Naive B cell (primary cell): ENCODE data around the gene POC5. TPM values are rescaled to one million over a fixed set of nuclear protein-coding genes. Genes with fewer than 3 reads are reported as not detected.

Experiments
- ATAC-seq, 2 donors: fragments of 150-1000 bp; cut with Tn5 transposase; 2 replicates each; pipeline ENCODE4 v1.10.0; 2021; ENCODE audit warnings: low read depth in 2 of 2, mild to moderate bottlenecking in 2 of 2, moderate library complexity in 2 of 2
- DNase-seq: peaks from one replicate; pipeline ENCODE4 v3.0.0; 2022
- H3K27ac Mint-ChIP-seq, 6 donors: one replicate each; pipeline ENCODE4 v1.8.0; 2020 to 2022; ENCODE audit warnings: mild to moderate bottlenecking in 6 of 6, mixed read lengths in 6 of 6, moderate library complexity in 5 of 6, inconsistent platforms in 2 of 6
- H3K27me3 Mint-ChIP-seq, 3 donors: one replicate each; pipeline ENCODE4 v1.8.0; 2021 to 2022; ENCODE audit warnings: mixed read lengths in 3 of 3, mild to moderate bottlenecking in 1 of 3
- H3K36me3 Mint-ChIP-seq, 2 donors: one replicate each; pipeline ENCODE4 v1.8.0; 2020 to 2022; ENCODE audit warnings: mixed read lengths in 2 of 2, inconsistent platforms in 1 of 2, mild to moderate bottlenecking in 1 of 2
- H3K4me1 Mint-ChIP-seq, 3 donors: one replicate each; pipeline ENCODE4 v1.8.0; 2020 to 2022; ENCODE audit warnings: mixed read lengths in 3 of 3, inconsistent platforms in 1 of 3, mild to moderate bottlenecking in 1 of 3, moderate library complexity in 1 of 3
- H3K4me3 Mint-ChIP-seq, 8 donors: one replicate each; pipeline ENCODE4 v1.8.0; 2020 to 2022; ENCODE audit warnings: mild to moderate bottlenecking in 8 of 8, mixed read lengths in 8 of 8, moderate library complexity in 8 of 8, inconsistent platforms in 2 of 8
- H3K9me3 Mint-ChIP-seq, 7 donors: one replicate each; pipeline ENCODE4 v1.8.0; 2020 to 2022; ENCODE audit warnings: mixed read lengths in 7 of 7, mild to moderate bottlenecking in 5 of 7, inconsistent platforms in 2 of 7, moderate library complexity in 1 of 7
- polyA plus RNA-seq, 6 donors: library from polyadenylated mRNA; unstranded; fragments of 300-500 nt; fragmentation: Illumina TruSeq; gene quantifications; one replicate each; pipeline ENCODE4 v1.2.3, GENCODE V29; 2021; ENCODE audit warnings: low read depth in 6 of 6

The POC5 gene
- polyA plus RNA-seq, 6 donors from 2014 or later = 11.1 to 26.7 (median 18.9) TPM

DNA sequence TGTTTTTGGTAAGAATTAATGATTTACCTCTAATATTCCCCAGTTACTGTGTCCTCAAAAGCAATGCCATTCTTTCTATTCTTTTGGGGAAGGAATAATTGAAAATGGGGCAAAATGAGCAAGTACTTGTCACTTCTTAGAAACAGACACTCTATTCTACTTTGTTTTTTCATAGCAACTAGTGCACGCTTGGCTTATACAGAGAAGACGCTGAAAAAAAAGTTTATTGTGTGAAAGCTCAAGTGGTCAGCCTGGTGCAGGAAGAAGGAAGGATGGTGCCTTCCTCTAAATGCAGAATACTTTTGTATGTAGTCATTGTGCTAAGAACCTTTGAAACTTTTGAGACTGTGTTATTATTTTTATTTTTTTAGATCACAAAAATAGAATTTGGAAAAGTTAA is 76.4 kb downstream of the POC5 start:
- peaks cover 0 to 4% (median 2%) of the 10 kb centered on the region in 7 donors for H3K9me3 Mint-ChIP-seq
- H3K4me1 Mint-ChIP-seq = no peaks in the 10 kb centered on the region
- ATAC-seq (no peak), DNase-seq (no peak)
- peaks cover 0 to 11% (median 4%) of the 10 kb centered on the region in 3 donors for H3K27me3 Mint-ChIP-seq
- no peak overlapping the region for H3K27ac Mint-ChIP-seq
- H3K4me3 Mint-ChIP-seq = no peak overlapping the region
- no peaks in the 10 kb centered on the region for H3K36me3 Mint-ChIP-seq

DNA sequence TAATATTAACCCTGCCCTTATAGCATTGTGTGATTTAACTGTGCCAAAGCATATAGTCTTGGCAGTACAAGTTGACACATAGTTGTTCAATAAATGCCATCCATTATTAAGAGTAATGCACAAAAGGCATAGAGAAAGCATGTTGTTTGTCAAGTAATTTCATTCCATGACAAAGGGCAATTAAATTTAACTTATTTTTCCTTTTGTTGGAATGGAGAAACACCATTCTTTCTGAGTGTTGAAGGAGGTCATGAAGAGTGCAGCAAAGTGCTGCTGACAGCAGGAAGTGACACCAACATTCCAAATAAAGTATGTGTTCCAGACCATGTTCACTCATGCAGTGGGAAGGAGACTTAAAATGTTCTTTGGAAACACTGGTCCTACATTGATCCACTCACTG is 76.8 kb downstream of the POC5 start:
- Mint-ChIP-seq H3K27ac (no peak overlapping the region), H3K4me1 (no peaks in the 10 kb centered on the region), H3K27me3 (peaks cover 0 to 14% (median 4%) of the 10 kb centered on the region in 3 donors), H3K9me3 (peaks cover 0 to 5% (median 2%) of the 10 kb centered on the region in 7 donors), H3K4me3 (no peak overlapping the region), H3K36me3 (no peaks in the 10 kb centered on the region)
- ATAC-seq = no peak
- no peak for DNase-seq

DNA sequence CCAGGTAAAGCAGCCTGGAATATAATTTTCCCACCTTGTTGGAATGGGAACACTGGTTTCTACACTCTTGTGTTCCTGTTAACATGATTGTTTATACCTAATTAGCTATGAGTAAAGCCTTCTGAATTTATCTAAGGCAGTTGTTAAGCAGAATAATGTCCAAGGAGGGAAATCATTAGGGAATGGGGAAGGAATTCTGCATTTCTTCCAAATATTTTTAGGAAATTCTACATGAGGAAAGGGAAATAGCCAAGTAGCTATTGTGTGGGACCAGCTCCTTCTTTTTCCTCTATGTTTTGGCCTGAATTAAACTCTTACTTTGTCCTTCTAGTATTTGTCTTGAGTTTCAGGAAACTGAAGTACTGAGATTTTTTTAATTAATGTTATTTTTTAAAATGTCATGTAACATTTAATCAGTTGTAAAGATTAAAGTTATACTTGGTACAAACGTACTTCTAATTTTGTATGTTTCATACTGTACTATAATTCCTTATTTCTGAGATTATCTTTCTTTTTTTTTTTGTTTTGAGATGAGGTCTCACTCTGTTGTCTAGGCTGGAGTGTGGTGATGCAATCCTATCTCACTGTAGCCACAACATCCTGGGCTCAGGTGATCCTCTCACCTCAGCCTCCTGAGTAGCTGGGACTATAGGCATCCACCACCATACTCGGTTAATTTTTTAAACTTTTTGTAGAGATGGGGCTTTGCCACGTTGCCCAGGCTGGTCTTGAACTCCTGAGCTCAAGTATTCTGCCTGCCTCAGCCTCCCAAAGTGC is 77.5 kb downstream of the POC5 start:
- no peaks in the 10 kb centered on the region for H3K4me1 Mint-ChIP-seq
- DNase-seq (no peak), ATAC-seq (no peak)
- no peak overlapping the region for H3K4me3 Mint-ChIP-seq
- H3K9me3 Mint-ChIP-seq = peaks cover 0 to 5% (median 2%) of the 10 kb centered on the region in 7 donors
- peaks cover 0 to 2% of the 10 kb centered on the region in 2 donors for H3K36me3 Mint-ChIP-seq
- H3K27me3 Mint-ChIP-seq = peaks cover 0 to 14% (median 4%) of the 10 kb centered on the region in 3 donors
- H3K27ac Mint-ChIP-seq = no peak overlapping the region

DNA sequence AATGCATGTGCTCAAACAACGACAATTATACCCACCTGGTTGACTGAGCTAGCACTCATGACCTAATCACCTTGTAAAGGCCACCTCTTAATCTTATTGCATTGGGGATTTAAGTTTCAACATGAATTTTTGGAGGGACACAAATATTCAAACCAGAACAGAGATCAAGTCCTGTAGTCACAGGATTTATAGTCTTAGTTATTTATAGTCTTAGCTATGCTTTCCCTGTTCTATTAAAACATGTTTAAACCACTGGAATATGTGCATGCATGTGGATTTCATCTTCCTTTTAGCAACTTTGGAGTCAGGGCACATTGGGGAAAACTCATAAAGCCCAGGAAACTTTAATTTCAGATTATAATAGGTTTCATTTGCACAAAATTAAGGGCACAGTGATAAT is 79.3 kb downstream of the POC5 start:
- no peak for ATAC-seq
- Mint-ChIP-seq H3K4me1 (no peaks in the 10 kb centered on the region), H3K9me3 (peaks cover 0 to 5% (median 2%) of the 10 kb centered on the region in 7 donors), H3K27ac (no peak overlapping the region), H3K4me3 (no peak overlapping the region), H3K27me3 (peaks cover 0 to 14% (median 4%) of the 10 kb centered on the region in 3 donors), H3K36me3 (peaks cover 0 to 4% of the 10 kb centered on the region in 2 donors)
- no peak for DNase-seq

DNA sequence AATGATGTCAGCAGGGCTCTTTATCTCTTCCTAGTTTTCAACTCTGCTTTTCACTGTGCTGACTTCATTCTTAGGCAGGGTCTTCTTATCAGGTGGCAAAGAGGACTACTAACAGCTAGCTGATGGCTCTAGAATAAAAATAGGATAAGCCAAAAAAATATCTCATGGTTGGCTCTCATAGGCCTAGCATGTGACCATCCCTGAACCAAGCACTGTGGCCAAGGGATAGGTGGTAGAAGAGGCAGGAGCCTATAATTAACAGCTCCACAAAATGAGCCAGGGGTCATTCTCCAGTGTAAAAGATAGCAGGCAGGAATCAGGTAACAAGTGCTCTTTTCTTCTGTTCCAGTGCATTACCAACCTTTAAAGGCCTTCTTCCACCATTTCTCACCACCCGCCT is 84.9 kb downstream of the POC5 start:
- Mint-ChIP-seq H3K4me3 (no peak overlapping the region), H3K36me3 (peaks cover 0 to 4% of the 10 kb centered on the region in 2 donors), H3K4me1 (no peaks in the 10 kb centered on the region), H3K9me3 (peaks cover 0 to 4% (median 0%) of the 10 kb centered on the region in 7 donors), H3K27me3 (peaks cover 0 to 14% (median 4%) of the 10 kb centered on the region in 3 donors), H3K27ac (peak overlapping the region in 1 of 6 donors; percentile 8)
- ATAC-seq (no peak), DNase-seq (no peak)

DNA sequence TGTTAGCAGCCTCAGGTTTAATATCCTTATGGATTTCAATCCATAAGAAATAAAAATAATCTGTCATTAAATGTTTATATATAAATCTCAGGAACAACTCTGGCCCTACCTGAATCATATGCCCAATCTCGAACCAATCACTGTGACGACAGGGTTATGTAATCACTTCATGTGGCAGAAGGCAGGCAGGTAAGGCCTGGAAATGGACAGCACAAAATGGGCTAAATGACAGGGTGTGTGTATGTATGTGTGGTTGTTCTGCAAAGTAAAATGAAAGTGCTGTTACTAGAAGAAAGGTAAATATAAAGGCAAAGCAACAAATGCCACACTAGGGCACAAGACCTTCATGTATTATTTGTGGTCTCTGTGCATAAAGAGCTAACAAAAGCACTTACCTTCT is 86.4 kb downstream of the POC5 start:
- Mint-ChIP-seq H3K4me1 (no peaks in the 10 kb centered on the region), H3K27me3 (peaks cover 0 to 3% (median 0%) of the 10 kb centered on the region in 3 donors), H3K36me3 (peaks cover 0 to 4% of the 10 kb centered on the region in 2 donors), H3K9me3 (peaks cover 0 to 4% (median 0%) of the 10 kb centered on the region in 7 donors), H3K4me3 (no peak overlapping the region), H3K27ac (no peak overlapping the region)
- ATAC-seq (no peak), DNase-seq (no peak)

DNA sequence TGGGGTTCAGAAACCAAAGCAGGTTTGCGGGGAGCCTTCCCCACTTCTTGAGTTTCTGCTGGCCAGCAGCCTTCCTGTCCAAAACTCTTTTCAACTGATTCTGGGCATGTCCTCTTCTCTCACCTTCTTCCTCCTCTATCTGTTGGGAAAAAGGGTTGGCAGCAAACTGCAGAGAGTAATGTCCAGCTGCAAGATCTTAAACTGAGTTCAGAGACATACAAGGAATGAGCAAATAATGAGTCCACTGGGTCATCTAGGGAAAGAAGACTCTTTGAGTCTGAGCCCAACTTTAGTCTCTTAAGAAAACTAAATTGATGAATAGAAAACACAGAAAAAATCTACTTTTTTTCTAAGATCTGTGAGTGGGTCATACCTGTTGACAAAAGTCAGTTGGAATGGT is 89.4 kb downstream of the POC5 start:
- H3K4me1 Mint-ChIP-seq = no peaks in the 10 kb centered on the region
- H3K27me3 Mint-ChIP-seq = no peaks in the 10 kb centered on the region
- peak overlapping the region in 1 of 6 donors; percentile 67 for H3K27ac Mint-ChIP-seq
- no peak overlapping the region for H3K4me3 Mint-ChIP-seq
- H3K9me3 Mint-ChIP-seq = peaks cover 0 to 4% (median 0%) of the 10 kb centered on the region in 7 donors
- DNase-seq (no peak), ATAC-seq (no peak)
- H3K36me3 Mint-ChIP-seq = no peaks in the 10 kb centered on the region

DNA sequence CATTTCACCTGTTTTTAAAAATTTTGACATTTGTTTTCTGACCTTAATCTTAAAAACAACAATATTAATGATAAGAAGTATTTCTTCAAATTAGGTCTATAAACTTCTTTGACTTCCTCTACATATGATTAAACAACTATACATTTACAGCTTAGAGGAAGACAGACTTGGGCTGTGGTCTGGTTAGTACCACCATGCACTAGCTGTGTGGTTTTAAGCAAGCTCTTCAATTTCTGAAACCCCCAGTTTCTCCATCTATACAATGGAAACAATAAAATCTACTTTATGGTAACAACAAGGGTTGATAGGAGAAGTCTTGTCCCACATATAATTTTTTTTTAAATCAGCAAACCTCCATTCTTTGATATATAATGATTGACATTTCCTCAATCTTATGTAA is 90.3 kb downstream of the POC5 start:
- H3K36me3 Mint-ChIP-seq = no peaks in the 10 kb centered on the region

More for the DNA sequence above, 90.3 kb downstream of the POC5 start:
- Mint-ChIP-seq H3K9me3 (no peaks in the 10 kb centered on the region), H3K27me3 (no peaks in the 10 kb centered on the region), H3K27ac (no peak overlapping the region), H3K4me1 (no peaks in the 10 kb centered on the region), H3K4me3 (no peak overlapping the region)
- DNase-seq (no peak), ATAC-seq (no peak)

Other genes with a start within 250 kb of the POC5 start
- 10 to 100 TPM; 16.6 to 27.3 (median 22.1) TPM for gene CERT1, start 205.8 kb downstream of the POC5 start, polyA plus RNA-seq
- gene POLK, start 205.5 kb downstream of the POC5 start, polyA plus RNA-seq = 10 to 100 TPM; 19.3 to 34.7 (median 27.1) TPM
- under 1 TPM in 1 of 6 donors, not detected in 5; 0.19 TPM for gene ANKDD1B, start 106.0 kb downstream of the POC5 start, polyA plus RNA-seq